MM.1S (cell line): ENCODE measurements around the gene ST6GAL1.
A peak's percentile ranks its signal among the peaks of the same experiment; 100 is the strongest.

Source experiments
- DNase-seq: peaks from one replicate; pipeline ENCODE4 v3.0.0-alpha.2; 2015
- H2AFZ ChIP-seq: fragments of 300-600 bp; sonication (generic); 2 replicates; pipeline ENCODE4 v1.6.0; 2016; ENCODE audit warnings: antibody characterized with exemption, low read length
- H3F3A ChIP-seq: fragments of 300-600 bp; sonication (generic); 2 replicates; pipeline ENCODE4 v1.6.1; 2016; ENCODE audit warnings: mild to moderate bottlenecking, antibody characterized with exemption, low read length, moderate library complexity, mixed read lengths; ENCODE audit not compliant: insufficient read depth
- H3K27ac ChIP-seq: fragments of 300-600 bp; sonication (generic); 2 replicates; pipeline ENCODE4 v1.5.1; 2016; ENCODE audit warnings: mild to moderate bottlenecking, low read length
- H3K27me3 ChIP-seq: fragments of 300-600 bp; sonication (generic); replicated peaks from 2 replicates; pipeline ENCODE4 v1.6.0; 2016; ENCODE audit warnings: low read length; ENCODE audit not compliant: insufficient read depth
- H3K36me3 ChIP-seq: fragments of 300-600 bp; sonication (generic); replicated peaks from 2 replicates; pipeline ENCODE4 v1.6.1; 2016; ENCODE audit warnings: mild to moderate bottlenecking, low read length, mixed read lengths; ENCODE audit not compliant: insufficient read depth
- H3K4me1 ChIP-seq: fragments of 300-600 bp; sonication (generic); 2 replicates; pipeline ENCODE4 v1.6.1; 2016; ENCODE audit warnings: low read length, mixed read lengths
- H3K4me2 ChIP-seq: fragments of 300-600 bp; sonication (generic); 2 replicates; pipeline ENCODE4 v1.6.0; 2016; ENCODE audit warnings: low read depth, low read length
- H3K4me3 ChIP-seq: fragments of 300-600 bp; sonication (generic); 2 replicates; pipeline ENCODE4 v1.5.1; 2016; ENCODE audit warnings: low read length, mixed read lengths
- H3K79me2 ChIP-seq: fragments of 300-600 bp; sonication (generic); 2 replicates; pipeline ENCODE4 v1.6.1; 2016; ENCODE audit warnings: mixed run types, low read length, mixed read lengths
- H3K9ac ChIP-seq: fragments of 300-600 bp; sonication (generic); 2 replicates; pipeline ENCODE4 v1.6.1; 2016; ENCODE audit warnings: low read length, mixed read lengths
- H3K9me2 ChIP-seq: fragments of 300-600 bp; sonication (generic); replicated peaks from 2 replicates; pipeline ENCODE4 v1.6.1; 2016; ENCODE audit warnings: mild to moderate bottlenecking, low read length, mixed read lengths; ENCODE audit not compliant: insufficient read depth
- H3K9me3 ChIP-seq: fragments of 300-600 bp; sonication (generic); replicated peaks from 2 replicates; pipeline ENCODE4 v1.6.1; 2016; ENCODE audit warnings: mild to moderate bottlenecking, low read length, mixed read lengths; ENCODE audit not compliant: insufficient read depth
- H4K20me1 ChIP-seq: fragments of 300-600 bp; sonication (generic); 2 replicates; pipeline ENCODE4 v1.6.1; 2016; ENCODE audit warnings: mild to moderate bottlenecking, low read length, moderate library complexity, mixed read lengths; ENCODE audit not compliant: insufficient read depth
- EZH2 ChIP-seq: fragments of 300-600 bp; sonication (generic); optimal IDR thresholded peaks from 2 replicates; pipeline ENCODE3; 2017; ENCODE audit warnings: low read depth, mild to moderate bottlenecking, antibody characterized with exemption, low read length, mixed read lengths
- EZH2phosphoT487 ChIP-seq: fragments of 300-600 bp; sonication (generic); IDR thresholded peaks from 2 replicates; pipeline ENCODE4 v1.6.1; 2018; ENCODE audit warnings: antibody characterized with exemption, low read length
- TF ChIP-seq, protein P1 (sequence below): fragments of 300-600 bp; sonication (generic); IDR thresholded peaks from 2 replicates; pipeline ENCODE4 v1.5.1; 2016; ENCODE audit warnings: antibody characterized with exemption, low read length, mixed read lengths

The ST6GAL1 gene

DNA sequence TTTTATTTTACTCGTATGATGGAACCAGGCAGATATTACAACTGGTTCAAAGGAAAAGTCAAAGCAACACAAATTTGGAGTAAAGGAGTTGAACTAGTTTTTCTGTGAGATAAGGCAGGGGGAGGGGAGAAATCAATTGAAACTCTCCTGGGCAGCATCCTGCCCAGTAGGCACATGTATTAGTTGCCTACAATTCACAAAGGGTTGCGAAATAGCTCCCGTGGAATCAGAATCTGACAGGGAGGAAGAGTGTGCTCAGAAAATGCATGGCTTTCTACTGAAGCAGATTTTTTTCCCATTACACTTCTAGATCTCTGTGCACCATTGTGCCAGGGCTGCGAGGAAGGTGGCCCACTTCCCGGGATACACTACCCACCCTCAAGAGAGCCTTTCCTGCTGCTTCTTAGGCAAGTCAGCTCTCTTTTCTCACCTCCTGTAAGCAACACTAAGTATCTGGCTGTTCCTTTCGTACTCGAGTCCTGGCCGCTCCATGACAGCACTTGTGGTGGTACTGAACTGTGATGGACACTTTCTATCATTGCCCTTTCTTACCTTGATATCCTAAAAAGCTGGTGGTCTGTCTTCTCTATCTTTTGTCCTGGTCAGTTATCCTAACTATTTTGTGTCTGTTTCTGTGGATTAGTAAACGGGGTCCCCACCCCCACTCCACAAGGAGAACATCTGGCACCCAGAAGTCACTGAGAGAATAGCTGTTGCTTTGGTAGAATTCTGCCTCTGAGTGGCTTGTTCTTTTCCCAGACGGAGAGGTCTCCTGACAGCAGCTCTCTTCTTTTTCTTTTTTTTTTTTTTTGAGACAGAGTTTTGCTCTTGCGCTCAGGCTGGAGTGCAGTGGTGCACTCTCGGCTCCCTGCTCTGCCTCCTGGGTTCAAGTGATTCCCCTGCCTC lies 134.1 kb downstream of the ST6GAL1 start:
- Histone ChIP-seq H3K9me3 (no peaks in the 10 kb centered on the region), H2AFZ (no peak overlapping the region), H3K9me2 (no peaks in the 10 kb centered on the region), H3K27me3 (no peaks in the 10 kb centered on the region), H3K9ac (peak overlapping the region; percentile 80), H3K79me2 (peaks cover 82% of the 10 kb centered on the region), H3K4me1 (peaks cover 81% of the 10 kb centered on the region), H4K20me1 (no peaks in the 10 kb centered on the region), H3K27ac (peak overlapping the region; percentile 94), H3K36me3 (peaks cover 14% of the 10 kb centered on the region), H3F3A (peaks cover 69% of the 10 kb centered on the region), H3K4me3 (peak overlapping the region; percentile 35), H3K4me2 (peak overlapping the region; percentile 71)
- TF ChIP-seq EZH2phosphoT487 = no peak
- TF ChIP-seq EZH2 = no peak
- TF ChIP-seq, protein P1, sequence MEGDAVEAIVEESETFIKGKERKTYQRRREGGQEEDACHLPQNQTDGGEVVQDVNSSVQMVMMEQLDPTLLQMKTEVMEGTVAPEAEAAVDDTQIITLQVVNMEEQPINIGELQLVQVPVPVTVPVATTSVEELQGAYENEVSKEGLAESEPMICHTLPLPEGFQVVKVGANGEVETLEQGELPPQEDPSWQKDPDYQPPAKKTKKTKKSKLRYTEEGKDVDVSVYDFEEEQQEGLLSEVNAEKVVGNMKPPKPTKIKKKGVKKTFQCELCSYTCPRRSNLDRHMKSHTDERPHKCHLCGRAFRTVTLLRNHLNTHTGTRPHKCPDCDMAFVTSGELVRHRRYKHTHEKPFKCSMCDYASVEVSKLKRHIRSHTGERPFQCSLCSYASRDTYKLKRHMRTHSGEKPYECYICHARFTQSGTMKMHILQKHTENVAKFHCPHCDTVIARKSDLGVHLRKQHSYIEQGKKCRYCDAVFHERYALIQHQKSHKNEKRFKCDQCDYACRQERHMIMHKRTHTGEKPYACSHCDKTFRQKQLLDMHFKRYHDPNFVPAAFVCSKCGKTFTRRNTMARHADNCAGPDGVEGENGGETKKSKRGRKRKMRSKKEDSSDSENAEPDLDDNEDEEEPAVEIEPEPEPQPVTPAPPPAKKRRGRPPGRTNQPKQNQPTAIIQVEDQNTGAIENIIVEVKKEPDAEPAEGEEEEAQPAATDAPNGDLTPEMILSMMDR = no peak
- DNase-seq = peak; percentile 63

DNA sequence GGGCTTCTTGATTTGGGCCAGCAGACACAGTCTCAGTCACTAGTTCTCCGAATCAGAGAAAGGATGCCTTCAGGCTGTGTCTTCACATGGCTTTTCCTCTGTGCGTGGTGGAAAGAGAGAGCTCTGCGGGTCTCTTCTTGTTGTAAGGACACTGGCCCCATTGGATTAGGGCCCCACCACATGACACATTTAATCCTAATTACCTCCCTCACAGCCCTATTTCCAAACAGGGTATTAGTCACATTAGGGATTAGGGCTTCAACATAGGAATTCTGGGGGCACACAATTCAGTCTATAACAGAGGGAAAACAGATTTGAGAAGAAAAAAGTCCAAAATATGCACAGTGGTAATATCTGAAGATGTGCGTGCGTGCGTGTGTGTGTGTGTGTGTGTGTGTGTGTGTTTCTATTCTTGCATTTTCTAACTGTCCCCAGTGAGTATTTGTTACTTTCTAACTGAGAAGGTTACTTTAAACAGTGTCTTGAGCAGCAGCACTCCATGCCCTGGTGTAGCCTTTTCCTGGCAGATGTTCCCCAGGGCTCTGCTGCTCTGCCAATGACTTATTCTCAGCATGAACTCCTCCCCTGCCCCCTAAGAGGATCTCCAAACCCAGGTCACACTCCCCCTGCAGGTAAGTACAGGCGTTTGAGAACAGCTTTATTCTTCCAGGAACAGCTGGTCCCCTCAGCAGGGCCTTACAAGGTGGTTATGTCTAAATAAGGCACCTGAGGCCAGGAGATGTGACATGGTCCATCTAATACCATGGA lies 136.1 kb downstream of the ST6GAL1 start:
- H4K20me1 ChIP-seq = no peaks in the 10 kb centered on the region
- DNase-seq = peak; percentile 94
- no peak overlapping the region for H2AFZ ChIP-seq
- H3K9ac ChIP-seq = peak overlapping the region; percentile 80
- peaks cover 61% of the 10 kb centered on the region for H3F3A ChIP-seq
- peak overlapping the region; percentile 94 for H3K27ac ChIP-seq
- no peaks in the 10 kb centered on the region for H3K27me3 ChIP-seq
- TF ChIP-seq EZH2phosphoT487 (no peak), EZH2 (no peak)
- TF ChIP-seq, protein P1 = peak; percentile 86
- peak overlapping the region; percentile 29 for H3K4me3 ChIP-seq
- peaks cover 81% of the 10 kb centered on the region for H3K79me2 ChIP-seq
- H3K4me1 ChIP-seq = peaks cover 74% of the 10 kb centered on the region
- peak overlapping the region; percentile 71 for H3K4me2 ChIP-seq
- no peaks in the 10 kb centered on the region for H3K9me3 ChIP-seq
- no peaks in the 10 kb centered on the region for H3K9me2 ChIP-seq
- H3K36me3 ChIP-seq = peaks cover 10% of the 10 kb centered on the region

DNA sequence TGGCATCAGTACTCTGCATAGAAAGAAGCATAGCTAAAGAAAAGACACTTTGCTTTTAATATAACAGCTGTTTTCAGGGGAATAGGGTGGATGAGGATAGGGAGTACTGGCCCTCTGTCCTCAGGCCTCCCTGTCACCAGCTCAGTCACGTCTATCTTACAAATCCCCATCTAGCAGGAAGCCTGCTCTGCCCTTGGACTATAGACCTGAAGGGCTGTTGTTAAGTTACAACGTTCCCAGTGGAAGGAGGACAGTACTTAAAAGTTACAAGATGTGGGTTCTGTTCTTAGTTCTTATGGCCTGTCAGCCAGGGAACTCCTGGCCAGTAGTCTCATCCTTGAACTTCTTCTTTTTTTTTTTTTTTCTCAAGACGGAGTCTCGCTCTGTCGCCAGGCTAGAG lies 138.5 kb downstream of the ST6GAL1 start:
- H2AFZ ChIP-seq = no peak overlapping the region
- no peak for TF ChIP-seq EZH2phosphoT487
- TF ChIP-seq EZH2 = no peak
- TF ChIP-seq, protein P1 = no peak
- peaks cover 72% of the 10 kb centered on the region for H3K4me1 ChIP-seq
- peaks cover 57% of the 10 kb centered on the region for H3F3A ChIP-seq
- H3K9me3 ChIP-seq = no peaks in the 10 kb centered on the region
- no peaks in the 10 kb centered on the region for H3K9me2 ChIP-seq
- no peaks in the 10 kb centered on the region for H3K27me3 ChIP-seq
- no peak for DNase-seq
- H4K20me1 ChIP-seq = no peaks in the 10 kb centered on the region
- H3K36me3 ChIP-seq = peaks cover 11% of the 10 kb centered on the region; the same call in 1 of the 2 replicates
- no peak overlapping the region for H3K4me2 ChIP-seq
- H3K9ac ChIP-seq = no peak overlapping the region
- H3K4me3 ChIP-seq = no peak overlapping the region
- no peak overlapping the region for H3K27ac ChIP-seq
- H3K79me2 ChIP-seq = peaks cover 84% of the 10 kb centered on the region
